Kidney tubule cell (primary cell): ENCODE results near the gene POP5.
A peak's percentile ranks its signal among the peaks of the same experiment; 100 is the strongest.
"Not testable (repeated sequence)": the region's sequence is repeated elsewhere in the genome, so short reads cannot be mapped to it uniquely, and the experiment has no call there.

Experiments used
- DNase-seq: peaks from one replicate; pipeline ENCODE4 v3.0.0-alpha.2; 2018; ENCODE audit warnings: low spot score

The POP5 gene

GRCh38 chr12:120580787-120581723, at the start of gene POP5:
TSS of gene POP5 (minus strand) at chr12:120581402. CDS start at chr12:120581362, 40 bp downstream.
- DNase-seq, result peak; percentile 98

GRCh38 chr12:120630104-120630892, 49.1 kb upstream of the POP5 start:
- peak; percentile 50 for DNase-seq

- DNase-seq, result no peak
Measured at GRCh38 chr12:120628919-120629318, 47.7 kb upstream of the POP5 start.

- DNase-seq, result no peak
Measured at GRCh38 chr12:120625557-120626419, 44.6 kb upstream of the POP5 start.

GRCh38 chr12:120620624-120621023, 39.4 kb upstream of the POP5 start:
- peak; percentile 85 for DNase-seq

GRCh38 chr12:120618954-120619615, 37.9 kb upstream of the POP5 start:
- no peak for DNase-seq

- not testable (repeated sequence) for DNase-seq
Measured at GRCh38 chr12:120617767-120618166, 36.6 kb upstream of the POP5 start.

GRCh38 chr12:120617193-120617592, 36.0 kb upstream of the POP5 start:
- DNase-seq, result not testable (repeated sequence)

- DNase-seq, result peak; percentile 80
Measured at GRCh38 chr12:120614848-120615247, 33.6 kb upstream of the POP5 start.

GRCh38 chr12:120611534-120611933, 30.3 kb upstream of the POP5 start:
- DNase-seq, result not testable (repeated sequence)

- DNase-seq, result no peak
Measured at GRCh38 chr12:120610560-120610959, 29.4 kb upstream of the POP5 start.

GRCh38 chr12:120602416-120602815, 21.2 kb upstream of the POP5 start:
- peak; percentile 70 for DNase-seq

GRCh38 chr12:120599672-120600552, 18.7 kb upstream of the POP5 start:
- DNase-seq, result peak; percentile 41

- DNase-seq, result peak; percentile 91
Measured at GRCh38 chr12:120598674-120599463, 17.7 kb upstream of the POP5 start.

- DNase-seq, result no peak
Measured at GRCh38 chr12:120597861-120598260, 16.7 kb upstream of the POP5 start.

GRCh38 chr12:120596901-120597300, 15.7 kb upstream of the POP5 start:
- DNase-seq, result no peak

GRCh38 chr12:120592121-120593049, 11.2 kb upstream of the POP5 start:
- DNase-seq, result no peak

GRCh38 chr12:120590741-120591407, 9.7 kb upstream of the POP5 start:
- no peak for DNase-seq
